LHCN-M2 (cell line): ENCODE results near the gene CPA4. TPM values are rescaled to one million over a fixed set of nuclear protein-coding genes. Genes with fewer than 3 reads are reported as not detected.

Source experiments
- DNase-seq: peaks from one replicate; pipeline ENCODE4 v3.0.0-alpha.2; 2012; ENCODE audit warnings: low read depth
- total RNA-seq: library from RNA; depleted of rRNA; stranded (reverse); fragments of >200 nt; gene quantifications from 2 replicates; pipeline ENCODE4 v1.2.3, GENCODE V29; 2014

Gene CPA4
- total RNA-seq, 1 experiment from 2014 or later: 90.5 TPM

GRCh38 chr7:130274983-130275591 is 17.9 kb upstream of the CPA4 start:
- no peak for DNase-seq

GRCh38 chr7:130275826-130276297 is 17.1 kb upstream of the CPA4 start:
- peak; percentile 19 for DNase-seq

- DNase-seq: peak; percentile 92
Measured at GRCh38 chr7:130276796-130277762, 15.9 kb upstream of the CPA4 start.

- DNase-seq: peak; percentile 75
Measured at GRCh38 chr7:130277763-130278643, 15.0 kb upstream of the CPA4 start.

GRCh38 chr7:130278860-130279259 is 14.1 kb upstream of the CPA4 start:
- DNase-seq: peak; percentile 36

GRCh38 chr7:130279286-130279685 is 13.7 kb upstream of the CPA4 start:
- DNase-seq: no peak

- DNase-seq: no peak
Measured at GRCh38 chr7:130279906-130280305, 13.1 kb upstream of the CPA4 start.

GRCh38 chr7:130281260-130281659 is 11.7 kb upstream of the CPA4 start:
- peak; percentile 83 for DNase-seq

GRCh38 chr7:130286881-130287280 is 6.1 kb upstream of the CPA4 start:
- DNase-seq: peak; percentile 63

- DNase-seq: no peak
Measured at GRCh38 chr7:130288168-130288567, 4.8 kb upstream of the CPA4 start.

GRCh38 chr7:130288829-130289228 is 4.1 kb upstream of the CPA4 start:
- peak; percentile 27 for DNase-seq

GRCh38 chr7:130289478-130289877 is 3.5 kb upstream of the CPA4 start:
- no peak for DNase-seq

GRCh38 chr7:130290745-130291144 is 2.2 kb upstream of the CPA4 start:
- peak; percentile 65 for DNase-seq

- peak; percentile 24 for DNase-seq
Measured at GRCh38 chr7:130293521-130293920, 560 bp downstream of the CPA4 start.

- peak; percentile 86 for DNase-seq
Measured at GRCh38 chr7:130294314-130294713, 1.4 kb downstream of the CPA4 start.

GRCh38 chr7:130296221-130296951 is 3.4 kb downstream of the CPA4 start:
- DNase-seq: no peak

GRCh38 chr7:130297628-130298543 is 4.9 kb downstream of the CPA4 start:
- no peak for DNase-seq

GRCh38 chr7:130298544-130299326 is 5.8 kb downstream of the CPA4 start:
- DNase-seq: no peak

- DNase-seq: peak; percentile 27
Measured at GRCh38 chr7:130299866-130300265, 6.9 kb downstream of the CPA4 start.
